Hepatocyte (in vitro differentiated cells): ENCODE measurements around the gene SPATS2. TPM values are rescaled to one million over a fixed set of nuclear protein-coding genes. Genes with fewer than 3 reads are reported as not detected.

Source experiments
- DNase-seq: peaks from one replicate; pipeline ENCODE4 v3.0.0-alpha.2; 2016; ENCODE audit warnings: low spot score
- H2AFZ ChIP-seq: fragments of 200-600 bp; sonication (generic); 2 replicates; pipeline ENCODE4 v1.6.0; 2016; ENCODE audit warnings: antibody characterized with exemption, mild to moderate bottlenecking
- H3K27ac ChIP-seq: fragments of 200-600 bp; sonication (generic); 2 replicates; pipeline ENCODE4 v1.5.1; 2016; ENCODE audit warnings: mild to moderate bottlenecking
- H3K27me3 ChIP-seq: fragments of 200-600 bp; sonication (generic); 2 replicates; pipeline ENCODE4 v1.6.1; 2016
- H3K36me3 ChIP-seq: fragments of 200-600 bp; sonication (generic); replicated peaks from 2 replicates; pipeline ENCODE4 v1.5.1; 2016; ENCODE audit warnings: low read depth; ENCODE audit not compliant: insufficient read depth
- H3K4me1 ChIP-seq: fragments of 200-600 bp; sonication (generic); 2 replicates; pipeline ENCODE4 v1.5.1; 2016; ENCODE audit warnings: mild to moderate bottlenecking, moderate library complexity; ENCODE audit not compliant: insufficient read depth
- H3K4me2 ChIP-seq: fragments of 200-600 bp; sonication (generic); 2 replicates; pipeline ENCODE4 v1.6.0; 2016
- H3K4me3 ChIP-seq: fragments of 200-600 bp; sonication (generic); 2 replicates; pipeline ENCODE4 v1.5.1; 2016; ENCODE audit warnings: mild to moderate bottlenecking
- H3K79me2 ChIP-seq: fragments of 200-600 bp; sonication (generic); 2 replicates; pipeline ENCODE4 v1.6.0; 2017; ENCODE audit warnings: mild to moderate bottlenecking
- H3K9me2 ChIP-seq: fragments of 200-600 bp; sonication (generic); replicated peaks from 2 replicates; pipeline ENCODE4 v1.6.0; 2017; ENCODE audit warnings: mild to moderate bottlenecking; ENCODE audit not compliant: insufficient read depth
- H3K9me3 ChIP-seq: fragments of 200-600 bp; sonication (generic); 2 replicates; pipeline ENCODE4 v1.5.1; 2016; ENCODE audit warnings: low read depth, mild to moderate bottlenecking
- H4K20me1 ChIP-seq: fragments of 200-600 bp; sonication (generic); 2 replicates; pipeline ENCODE4 v1.6.0; 2016; ENCODE audit warnings: mild to moderate bottlenecking; ENCODE audit not compliant: insufficient read depth, poor library complexity, severe bottlenecking
- CTCF ChIP-seq: fragments of 200-600 bp; sonication (generic); IDR thresholded peaks from 2 replicates; pipeline ENCODE4 v1.5.1; 2016; ENCODE audit warnings: antibody characterized with exemption, mild to moderate bottlenecking; ENCODE audit not compliant: poor library complexity
- EZH2 ChIP-seq: fragments of 200-600 bp; sonication (generic); IDR thresholded peaks from 2 replicates; pipeline ENCODE4 v1.6.1; 2016; ENCODE audit warnings: antibody characterized with exemption, mild to moderate bottlenecking, borderline replicate concordance
- EZH2phosphoT487 ChIP-seq: fragments of 200-600 bp; sonication (generic); IDR thresholded peaks from one replicate; pipeline ENCODE4 v1.6.1; 2018; ENCODE audit warnings: antibody characterized with exemption, mild to moderate bottlenecking, low read depth, moderate library complexity; ENCODE audit not compliant: unreplicated experiment, severe bottlenecking
- WGBS: methylation state at CpG from one replicate; pipeline ENCODE4 v1.1.6; 2016; ENCODE audit warnings: low lambda C conversion rate; ENCODE audit errors: missing lambda C conversion rate; 5-methylcytosine and 5-hydroxymethylcytosine counted together
- polyA plus RNA-seq: library from polyadenylated mRNA; unstranded; fragments of >200 nt; fragmentation: Nextera tagmentation; extraction: Ambion mirVana; gene quantifications from 2 replicates; pipeline ENCODE4 v1.2.1, GENCODE V29; 2016
- total RNA-seq: library from RNA; depleted of rRNA; stranded (reverse); fragments of >200 nt; gene quantifications from 2 replicates; pipeline ENCODE4 v1.2.3, GENCODE V29; 2014

Gene SPATS2
- total and polyA plus RNA-seq, 2 experiments from 2014 or later, result 24.9 to 39.8 TPM

- Histone ChIP-seq H3K27ac (no peak overlapping the region), H3K36me3 (no peaks in the 10 kb centered on the region), H3K79me2 (peaks cover 25% of the 10 kb centered on the region), H3K4me1 (no peaks in the 10 kb centered on the region), H4K20me1 (no peaks in the 10 kb centered on the region), H2AFZ (no peak overlapping the region), H3K27me3 (no peaks in the 10 kb centered on the region), H3K4me2 (no peak overlapping the region), H3K4me3 (no peak overlapping the region), H3K9me3 (no peaks in the 10 kb centered on the region), H3K9me2 (no peaks in the 10 kb centered on the region)
- no peak for DNase-seq
- TF ChIP-seq EZH2phosphoT487 (no peak), EZH2 (no peak), CTCF (no peak)
These were observed 103.7 kb downstream of the SPATS2 start for GRCh38 chr12:49470986-49471385.

- H3K9me3 ChIP-seq, result no peaks in the 10 kb centered on the region
- H3K36me3 ChIP-seq, result no peaks in the 10 kb centered on the region
- H3K79me2 ChIP-seq, result peaks cover 25% of the 10 kb centered on the region
- no peaks in the 10 kb centered on the region for H4K20me1 ChIP-seq
- no peaks in the 10 kb centered on the region for H3K4me1 ChIP-seq
- no peak overlapping the region for H3K4me2 ChIP-seq
- H3K27me3 ChIP-seq, result no peaks in the 10 kb centered on the region
- H3K27ac ChIP-seq, result no peak overlapping the region
- TF ChIP-seq EZH2, result no peak
- no peak for TF ChIP-seq EZH2phosphoT487
- no peak for TF ChIP-seq CTCF
- 100% methylated on average over 1 of the region's 1 CpG for WGBS
- H3K4me3 ChIP-seq, result no peak overlapping the region
- no peak for DNase-seq
- H3K9me2 ChIP-seq, result no peaks in the 10 kb centered on the region
- no peak overlapping the region for H2AFZ ChIP-seq
These were observed 104.3 kb downstream of the SPATS2 start for GRCh38 chr12:49471557-49471956.

- H4K20me1 ChIP-seq, result no peaks in the 10 kb centered on the region
- no peak overlapping the region for H3K27ac ChIP-seq
- no peak overlapping the region for H3K4me2 ChIP-seq
- TF ChIP-seq CTCF (no peak), EZH2 (no peak), EZH2phosphoT487 (no peak)
- H3K27me3 ChIP-seq, result no peaks in the 10 kb centered on the region
- H3K9me2 ChIP-seq, result no peaks in the 10 kb centered on the region
- H3K4me3 ChIP-seq, result no peak overlapping the region
- no peaks in the 10 kb centered on the region for H3K36me3 ChIP-seq
- 96% methylated on average over 12 of the region's 12 CpGs for WGBS
- DNase-seq, result no peak
- H3K4me1 ChIP-seq, result no peaks in the 10 kb centered on the region
- H3K9me3 ChIP-seq, result no peaks in the 10 kb centered on the region
- H2AFZ ChIP-seq, result no peak overlapping the region
- peaks cover 36% of the 10 kb centered on the region for H3K79me2 ChIP-seq
These were observed 108.8 kb downstream of the SPATS2 start for GRCh38 chr12:49476091-49476490.
